ENCODE results near the gene ZFP64. TPM values are rescaled to one million over a fixed set of nuclear protein-coding genes. Genes with fewer than 3 reads are reported as not detected.
"Not testable (repeated sequence)": the region's sequence is repeated elsewhere in the genome, so short reads cannot be mapped to it uniquely, and the experiment has no call there.

ZFP64 gene
- total RNA-seq, 1 donor from 2014 or later, result 20.3 TPM

GRCh38 chr20:52230409-52230808 is 38.8 kb upstream of the ZFP64 start:
- H3K4me1 Mint-ChIP-seq (ENCODE audit: low read depth, unreplicated experiment), result peaks cover 6% of the 10 kb centered on the region
- no peak overlapping the region for H3K4me3 ChIP-seq (ENCODE audit: insufficient read depth, low read depth, low read length)
- H3K4me1 ChIP-seq (ENCODE audit: insufficient read depth, low read length), result no peaks in the 10 kb centered on the region
- no peak overlapping the region for H3K9ac ChIP-seq (ENCODE audit: low read length)
- no peaks in the 10 kb centered on the region for H4K20me1 ChIP-seq (ENCODE audit: insufficient read depth, low read length)
- no peaks in the 10 kb centered on the region for H3K36me3 ChIP-seq (ENCODE audit: insufficient read depth, low read length)
- no peak for TF ChIP-seq EZH2 (IDR thresholded peaks at IDR 0.05; ENCODE audit: insufficient read depth, low read length)
- TF ChIP-seq CTCF (IDR thresholded peaks at IDR 0.05; ENCODE audit: insufficient read depth, low read depth, low read length), result no peak
- no peak for FAIRE-seq
- no peaks in the 10 kb centered on the region for H3K27me3 ChIP-seq (ENCODE audit: insufficient read depth, low read length)
- H3K4me3 Mint-ChIP-seq (ENCODE audit: unreplicated experiment), result no peak overlapping the region
- no peaks in the 10 kb centered on the region for H3K9me3 ChIP-seq (ENCODE audit: insufficient read depth, low read depth, low read length)
- no peaks in the 10 kb centered on the region for H3K27me3 Mint-ChIP-seq (ENCODE audit: low read depth, unreplicated experiment)
- H2AFZ ChIP-seq (ENCODE audit: low read depth, low read length), result no peak overlapping the region
- H3K79me2 ChIP-seq (ENCODE audit: insufficient read depth, low read length), result no peaks in the 10 kb centered on the region
- no peak for DNase-seq (ENCODE audit: low read depth)
- no peak overlapping the region for H3K4me2 ChIP-seq (ENCODE audit: low read length)
- H3K9me3 Mint-ChIP-seq (ENCODE audit: unreplicated experiment), result no peaks in the 10 kb centered on the region
- no peaks in the 10 kb centered on the region for H3K36me3 Mint-ChIP-seq (ENCODE audit: low read depth, unreplicated experiment)
- peak overlapping the region; percentile 27 for H3K27ac Mint-ChIP-seq (ENCODE audit: unreplicated experiment)
- H3K27ac ChIP-seq (ENCODE audit: low read depth, low read length), result no peak overlapping the region

GRCh38 chr20:52229346-52229745 is 37.8 kb upstream of the ZFP64 start:
- H3K4me2 ChIP-seq (ENCODE audit: low read length); H3K36me3 Mint-ChIP-seq (ENCODE audit: low read depth, unreplicated experiment); H3K27ac ChIP-seq (ENCODE audit: low read depth, low read length); H4K20me1 ChIP-seq (ENCODE audit: insufficient read depth, low read length); H3K9ac ChIP-seq (ENCODE audit: low read length); H3K4me3 ChIP-seq (ENCODE audit: insufficient read depth, low read depth, low read length); H3K9me3 ChIP-seq (ENCODE audit: insufficient read depth, low read depth, low read length); H3K9me3 Mint-ChIP-seq (ENCODE audit: unreplicated experiment); H2AFZ ChIP-seq (ENCODE audit: low read depth, low read length); FAIRE-seq; H3K4me3 Mint-ChIP-seq (ENCODE audit: unreplicated experiment); DNase-seq (ENCODE audit: low read depth); H3K4me1 Mint-ChIP-seq (ENCODE audit: low read depth, unreplicated experiment); H3K4me1 ChIP-seq (ENCODE audit: insufficient read depth, low read length); H3K27ac Mint-ChIP-seq (ENCODE audit: unreplicated experiment); H3K36me3 ChIP-seq (ENCODE audit: insufficient read depth, low read length); H3K27me3 Mint-ChIP-seq (ENCODE audit: low read depth, unreplicated experiment); H3K79me2 ChIP-seq (ENCODE audit: insufficient read depth, low read length); H3K27me3 ChIP-seq (ENCODE audit: insufficient read depth, low read length): not testable (repeated sequence)

- no peak overlapping the region for H2AFZ ChIP-seq (ENCODE audit: low read depth, low read length)
- H3K4me1 Mint-ChIP-seq (ENCODE audit: low read depth, unreplicated experiment), result peaks cover 6% of the 10 kb centered on the region
- H4K20me1 ChIP-seq (ENCODE audit: insufficient read depth, low read length), result no peaks in the 10 kb centered on the region
- no peak overlapping the region for H3K9ac ChIP-seq (ENCODE audit: low read length)
- no peak overlapping the region for H3K4me3 Mint-ChIP-seq (ENCODE audit: unreplicated experiment)
- no peak overlapping the region for H3K27ac Mint-ChIP-seq (ENCODE audit: unreplicated experiment)
- H3K36me3 ChIP-seq (ENCODE audit: insufficient read depth, low read length), result no peaks in the 10 kb centered on the region
- no peak overlapping the region for H3K27ac ChIP-seq (ENCODE audit: low read depth, low read length)
- TF ChIP-seq CTCF (IDR thresholded peaks at IDR 0.05; ENCODE audit: insufficient read depth, low read depth, low read length) (no peak), EZH2 (IDR thresholded peaks at IDR 0.05; ENCODE audit: insufficient read depth, low read length) (no peak)
- peaks cover 4% of the 10 kb centered on the region for H3K9me3 Mint-ChIP-seq (ENCODE audit: unreplicated experiment)
- no peaks in the 10 kb centered on the region for H3K79me2 ChIP-seq (ENCODE audit: insufficient read depth, low read length)
- H3K4me2 ChIP-seq (ENCODE audit: low read length), result no peak overlapping the region
- peaks cover 4% of the 10 kb centered on the region for H3K36me3 Mint-ChIP-seq (ENCODE audit: low read depth, unreplicated experiment)
- FAIRE-seq, result no peak
- no peak overlapping the region for H3K4me3 ChIP-seq (ENCODE audit: insufficient read depth, low read depth, low read length)
- DNase-seq (ENCODE audit: low read depth), result no peak
- no peaks in the 10 kb centered on the region for H3K27me3 ChIP-seq (ENCODE audit: insufficient read depth, low read length)
- no peaks in the 10 kb centered on the region for H3K9me3 ChIP-seq (ENCODE audit: insufficient read depth, low read depth, low read length)
- no peaks in the 10 kb centered on the region for H3K4me1 ChIP-seq (ENCODE audit: insufficient read depth, low read length)
- no peaks in the 10 kb centered on the region for H3K27me3 Mint-ChIP-seq (ENCODE audit: low read depth, unreplicated experiment)
These were observed 34.8 kb upstream of the ZFP64 start for GRCh38 chr20:52226370-52226769.
